ENCODE results near the gene XYLT1.

The XYLT1 gene

DNA sequence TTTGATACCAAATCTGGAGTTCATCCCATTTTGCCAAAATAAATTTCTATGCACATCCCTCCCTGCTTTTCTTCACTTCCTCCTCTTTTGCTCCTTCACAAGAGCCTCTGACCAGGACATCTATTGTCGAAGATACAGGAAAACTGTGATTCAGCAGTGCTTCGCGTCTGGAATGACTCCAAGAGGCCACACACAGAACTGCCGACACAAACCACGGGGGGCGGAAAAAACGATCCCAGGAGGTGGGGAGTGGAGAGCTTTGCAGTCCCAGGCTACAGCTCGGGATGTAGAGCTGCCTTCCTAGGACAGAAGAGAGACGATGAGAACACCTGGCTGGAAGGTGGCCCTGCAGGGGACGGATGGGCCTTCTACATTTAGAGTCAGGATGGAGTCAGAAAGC, 102.8 kb downstream of the XYLT1 start:
- no peak overlapping the region for H3K27ac ChIP-seq
- no peaks in the 10 kb centered on the region for H3K9me3 ChIP-seq (ENCODE audit: severe bottlenecking)
- no peaks in the 10 kb centered on the region for H3K36me3 ChIP-seq
- H3K4me3 ChIP-seq (ENCODE audit: low read depth, low read length) = no peak overlapping the region
- no peaks in the 10 kb centered on the region for H3K27me3 ChIP-seq (ENCODE audit: insufficient read depth, low read depth, severe bottlenecking)
- DNase-seq = no peak
- TF ChIP-seq, protein P1, sequence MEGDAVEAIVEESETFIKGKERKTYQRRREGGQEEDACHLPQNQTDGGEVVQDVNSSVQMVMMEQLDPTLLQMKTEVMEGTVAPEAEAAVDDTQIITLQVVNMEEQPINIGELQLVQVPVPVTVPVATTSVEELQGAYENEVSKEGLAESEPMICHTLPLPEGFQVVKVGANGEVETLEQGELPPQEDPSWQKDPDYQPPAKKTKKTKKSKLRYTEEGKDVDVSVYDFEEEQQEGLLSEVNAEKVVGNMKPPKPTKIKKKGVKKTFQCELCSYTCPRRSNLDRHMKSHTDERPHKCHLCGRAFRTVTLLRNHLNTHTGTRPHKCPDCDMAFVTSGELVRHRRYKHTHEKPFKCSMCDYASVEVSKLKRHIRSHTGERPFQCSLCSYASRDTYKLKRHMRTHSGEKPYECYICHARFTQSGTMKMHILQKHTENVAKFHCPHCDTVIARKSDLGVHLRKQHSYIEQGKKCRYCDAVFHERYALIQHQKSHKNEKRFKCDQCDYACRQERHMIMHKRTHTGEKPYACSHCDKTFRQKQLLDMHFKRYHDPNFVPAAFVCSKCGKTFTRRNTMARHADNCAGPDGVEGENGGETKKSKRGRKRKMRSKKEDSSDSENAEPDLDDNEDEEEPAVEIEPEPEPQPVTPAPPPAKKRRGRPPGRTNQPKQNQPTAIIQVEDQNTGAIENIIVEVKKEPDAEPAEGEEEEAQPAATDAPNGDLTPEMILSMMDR (IDR thresholded peaks at IDR 0.05; ENCODE audit: low read depth, low read length) = no peak

DNA sequence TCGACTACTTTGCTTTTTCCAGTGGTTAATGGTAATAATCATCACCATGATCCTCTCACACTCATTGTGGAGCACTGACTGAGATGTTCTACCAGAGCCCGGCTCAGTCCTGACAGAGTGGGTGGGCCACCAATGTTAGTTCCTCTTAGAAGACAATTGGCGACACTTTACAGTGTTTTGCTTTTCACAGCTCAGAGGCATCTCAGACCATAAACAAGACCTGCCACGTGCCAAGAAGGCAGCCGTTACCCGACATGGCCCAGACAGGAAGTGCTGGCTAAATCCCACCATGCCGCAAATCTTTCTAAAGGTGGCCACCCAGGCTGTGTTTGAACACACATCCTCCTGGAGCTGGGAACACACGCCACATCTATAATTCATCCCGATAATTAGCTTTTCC, 103.7 kb downstream of the XYLT1 start:
- Histone ChIP-seq H3K27ac (no peak overlapping the region), H3K4me3 (ENCODE audit: low read depth, low read length) (no peak overlapping the region), H3K27me3 (ENCODE audit: insufficient read depth, low read depth, severe bottlenecking) (no peaks in the 10 kb centered on the region), H3K36me3 (no peaks in the 10 kb centered on the region), H3K9me3 (ENCODE audit: severe bottlenecking) (no peaks in the 10 kb centered on the region)
- TF ChIP-seq, protein P1 (IDR thresholded peaks at IDR 0.05; ENCODE audit: low read depth, low read length) = no peak
- no peak for DNase-seq

DNA sequence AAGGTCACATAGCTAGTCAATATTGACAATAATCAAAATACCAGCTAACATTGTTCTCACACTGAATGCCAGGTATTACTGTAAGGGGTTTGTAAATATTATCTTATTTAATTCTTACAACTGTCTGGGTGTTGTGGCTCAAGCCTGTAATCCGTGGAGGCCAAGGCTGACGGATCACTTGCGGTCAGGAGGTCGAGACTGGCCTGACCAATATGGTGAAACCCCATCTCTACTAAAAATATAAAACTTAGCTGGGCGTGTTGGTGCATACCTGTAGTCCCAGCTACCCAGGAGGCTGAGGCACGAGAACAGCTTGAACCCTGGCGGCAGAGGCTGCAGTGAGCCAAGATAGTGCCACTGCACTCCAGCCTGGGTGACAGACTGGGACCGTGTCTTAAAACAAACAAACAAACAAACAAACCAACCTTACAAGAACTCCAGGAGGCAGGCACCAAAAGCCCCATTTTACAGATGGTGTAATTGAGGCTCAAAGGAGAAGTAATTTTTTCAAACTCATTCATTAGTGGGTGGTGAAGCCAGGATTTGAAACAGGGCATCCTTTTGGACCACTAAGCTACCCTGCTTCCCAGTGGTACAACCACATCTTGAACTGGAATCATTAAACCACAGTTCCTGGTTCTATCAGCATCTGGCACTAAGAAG, 104.3 kb downstream of the XYLT1 start:
- Histone ChIP-seq H3K27ac (no peak overlapping the region), H3K36me3 (no peaks in the 10 kb centered on the region), H3K4me3 (ENCODE audit: low read depth, low read length) (no peak overlapping the region), H3K9me3 (ENCODE audit: severe bottlenecking) (no peaks in the 10 kb centered on the region), H3K27me3 (ENCODE audit: insufficient read depth, low read depth, severe bottlenecking) (no peaks in the 10 kb centered on the region)
- no peak for DNase-seq
- TF ChIP-seq, protein P1 (IDR thresholded peaks at IDR 0.05; ENCODE audit: low read depth, low read length) = no peak

DNA sequence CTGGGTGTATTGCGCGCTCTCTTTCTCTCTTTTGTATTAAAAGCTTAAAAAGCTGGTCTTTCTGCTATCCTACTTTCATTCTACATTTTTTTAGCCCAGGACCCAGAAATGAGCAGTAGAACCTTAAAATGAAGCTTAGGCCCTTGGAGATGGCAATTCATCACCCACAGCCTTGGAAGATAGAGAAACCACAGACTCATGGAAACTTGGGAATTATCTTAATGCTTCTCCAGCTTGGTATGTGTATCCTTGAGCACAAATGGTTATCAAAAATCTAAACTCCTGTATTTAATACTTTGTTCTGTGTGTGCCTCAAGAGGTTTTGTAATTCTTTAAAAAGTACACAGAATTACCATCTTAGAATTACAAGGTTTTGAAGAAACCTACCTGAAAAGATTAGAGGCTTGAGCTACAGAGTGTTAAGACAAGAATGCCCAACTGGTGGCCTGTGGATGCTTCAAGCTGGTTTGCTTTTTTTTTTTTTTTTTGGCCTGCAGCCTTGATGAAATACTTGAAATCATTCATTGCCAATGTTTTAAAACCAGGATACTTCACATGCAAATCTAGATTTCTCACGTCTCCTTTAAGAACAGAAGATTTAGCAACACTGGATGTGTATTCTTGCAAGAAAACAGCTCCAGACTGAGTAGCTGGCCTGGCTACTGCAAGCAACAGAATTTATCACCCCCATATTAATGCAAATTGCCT, 105.0 kb downstream of the XYLT1 start:
- no peak for DNase-seq
- Histone ChIP-seq H3K9me3 (ENCODE audit: severe bottlenecking) (no peaks in the 10 kb centered on the region), H3K4me3 (ENCODE audit: low read depth, low read length) (no peak overlapping the region), H3K27ac (no peak overlapping the region), H3K36me3 (no peaks in the 10 kb centered on the region), H3K27me3 (ENCODE audit: insufficient read depth, low read depth, severe bottlenecking) (no peaks in the 10 kb centered on the region)
- TF ChIP-seq, protein P1 (IDR thresholded peaks at IDR 0.05; ENCODE audit: low read depth, low read length) = no peak

DNA sequence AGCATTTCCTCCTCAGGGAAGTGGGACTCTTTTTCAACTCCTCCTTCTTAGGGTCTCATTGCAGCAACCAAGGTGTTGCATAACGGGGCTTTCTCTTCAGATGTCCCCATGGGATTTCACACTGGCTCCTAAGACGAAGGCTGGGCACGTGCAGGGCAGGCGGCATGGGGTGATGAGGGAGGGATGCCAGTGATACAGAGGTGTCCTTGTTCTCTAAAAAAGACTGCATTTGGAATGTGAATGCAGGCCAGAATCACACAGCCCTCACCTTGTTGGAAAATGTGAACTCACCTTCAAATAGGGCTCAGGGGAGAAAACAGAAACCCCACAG, 105.6 kb downstream of the XYLT1 start:
- Histone ChIP-seq H3K27ac (no peak overlapping the region), H3K27me3 (ENCODE audit: insufficient read depth, low read depth, severe bottlenecking) (no peaks in the 10 kb centered on the region), H3K4me3 (ENCODE audit: low read depth, low read length) (no peak overlapping the region), H3K9me3 (ENCODE audit: severe bottlenecking) (no peaks in the 10 kb centered on the region), H3K36me3 (no peaks in the 10 kb centered on the region)
- TF ChIP-seq, protein P1 (IDR thresholded peaks at IDR 0.05; ENCODE audit: low read depth, low read length) = no peak
- DNase-seq = no peak

All from WERI-Rb-1 (cell line).